ENCODE data around the gene POLR2H.
"Not testable (repeated sequence)": the region's sequence is repeated elsewhere in the genome, so short reads cannot be mapped to it uniquely, and the experiment has no call there.

The POLR2H gene

DNA sequence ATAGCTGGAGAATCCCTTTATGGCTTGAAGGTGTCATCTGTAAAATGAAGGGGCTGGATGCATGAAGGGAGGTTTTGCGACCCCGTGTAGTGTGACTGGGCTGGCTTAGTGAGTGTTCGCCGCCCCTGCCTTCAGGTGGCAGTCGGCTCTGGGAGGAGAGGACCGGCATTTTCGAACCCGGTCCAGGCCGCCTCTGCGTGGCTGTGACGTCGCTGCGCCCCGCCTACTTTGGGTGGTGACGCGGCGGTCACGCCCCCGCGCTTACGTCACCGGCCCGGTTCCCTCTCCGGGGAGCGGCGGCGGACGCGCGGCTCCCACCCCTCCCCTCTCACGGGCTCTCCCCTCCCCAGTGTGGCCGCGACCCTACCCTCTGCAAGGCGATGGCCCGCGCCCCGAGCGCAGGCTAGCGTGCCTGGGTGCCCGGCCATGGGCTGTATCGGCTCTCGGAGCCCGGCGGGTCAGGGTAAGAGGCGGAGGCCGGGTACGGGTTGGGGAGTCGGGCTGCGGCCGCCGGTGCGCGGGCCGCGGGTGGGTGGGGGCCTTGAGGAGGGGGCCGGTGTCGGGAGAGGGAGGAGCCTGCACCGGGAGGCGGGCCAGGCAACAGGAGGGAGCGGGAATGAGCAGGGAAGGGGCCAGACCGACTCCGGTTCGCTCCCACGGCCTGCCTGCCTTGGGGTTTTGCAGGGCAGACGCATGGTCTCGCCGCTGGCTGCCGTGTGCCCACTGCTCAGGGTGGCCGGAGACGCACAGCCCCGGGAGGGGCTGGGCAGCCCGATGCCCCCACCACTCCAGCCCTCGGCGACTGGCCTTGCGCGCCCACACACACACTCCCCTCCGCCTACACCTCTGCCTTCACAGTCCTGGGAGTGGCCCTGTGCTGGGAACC lies 25.6 kb upstream of the POLR2H start:
- DNase-seq, result peak; percentile 91

- no peak for DNase-seq
Observed at GRCh38 chr3:184336547-184337398, 24.7 kb upstream of the POLR2H start.

GRCh38 chr3:184337399-184337714 lies 24.2 kb upstream of the POLR2H start, which contains the start of gene FAM131A:
Gene FAM131A, plus strand, starts transcription at chr3:184337600. Its CDS starts 31 bp downstream, at chr3:184337631.
- DNase-seq, result no peak

DNA sequence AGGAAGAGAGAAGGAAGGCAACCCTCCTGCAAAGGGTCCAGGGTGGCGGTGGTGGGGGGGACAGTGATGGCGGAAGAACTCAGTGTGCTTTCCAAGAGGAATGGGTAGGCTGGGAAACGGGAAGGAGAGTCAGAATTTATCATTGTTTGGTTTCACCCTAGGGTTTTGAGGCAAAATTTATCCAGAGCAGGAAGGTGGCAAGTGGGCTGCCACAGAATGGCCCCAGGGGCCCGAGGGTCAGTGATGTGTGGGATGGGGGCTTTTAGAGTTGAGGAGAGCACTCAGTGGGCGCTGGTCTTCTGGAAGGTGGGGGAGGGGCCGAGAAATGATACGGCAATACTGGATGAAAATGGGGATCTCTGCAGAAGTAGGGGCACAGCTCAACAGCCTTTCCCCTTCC lies 23.5 kb upstream of the POLR2H start:
- no peak for DNase-seq

GRCh38 chr3:184338511-184338945 lies 23.0 kb upstream of the POLR2H start:
- no peak for DNase-seq

- no peak for DNase-seq
Observed at GRCh38 chr3:184339001-184339400, 22.5 kb upstream of the POLR2H start.

- DNase-seq, result not testable (repeated sequence)
Observed at GRCh38 chr3:184339451-184340135, 21.9 kb upstream of the POLR2H start.

GRCh38 chr3:184341925-184342324 lies 19.6 kb upstream of the POLR2H start:
- no peak for DNase-seq

DNA sequence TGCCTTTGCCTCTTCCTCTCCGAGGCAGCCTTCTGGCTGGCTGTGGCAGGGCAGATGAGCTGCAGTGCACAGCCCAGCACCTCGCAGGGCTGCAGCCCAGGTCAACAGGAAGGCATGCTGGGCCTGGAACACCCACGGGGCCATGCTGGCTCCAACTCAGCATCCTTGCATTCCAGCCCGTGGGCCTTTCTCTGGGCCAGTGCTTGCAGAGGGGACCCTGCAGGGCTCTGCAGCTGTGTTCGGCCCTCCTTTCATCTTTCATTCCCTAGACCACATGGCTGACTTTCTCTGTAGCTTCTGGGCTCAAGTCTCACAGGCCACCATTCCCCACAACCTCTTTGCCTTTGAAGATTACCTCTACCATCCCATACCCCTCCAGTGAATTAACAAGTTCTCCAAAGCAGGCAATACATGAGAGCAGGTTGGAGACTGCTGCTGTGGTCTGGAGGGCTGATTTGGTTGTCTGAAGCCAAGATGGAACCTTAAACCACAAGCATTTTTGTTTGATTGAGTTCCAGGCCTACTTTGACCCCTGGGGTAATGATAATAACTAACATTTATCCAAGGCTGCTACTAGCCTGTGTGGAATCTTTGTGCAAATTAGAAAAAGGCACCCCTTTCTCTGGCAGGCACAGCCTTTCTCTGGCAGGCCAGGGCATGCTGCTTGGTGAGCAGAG lies 18.2 kb upstream of the POLR2H start:
- DNase-seq, result no peak

GRCh38 chr3:184344579-184345316 lies 16.8 kb upstream of the POLR2H start:
- no peak for DNase-seq

- DNase-seq, result no peak
Observed at GRCh38 chr3:184345317-184346144, 16.0 kb upstream of the POLR2H start.

DNA sequence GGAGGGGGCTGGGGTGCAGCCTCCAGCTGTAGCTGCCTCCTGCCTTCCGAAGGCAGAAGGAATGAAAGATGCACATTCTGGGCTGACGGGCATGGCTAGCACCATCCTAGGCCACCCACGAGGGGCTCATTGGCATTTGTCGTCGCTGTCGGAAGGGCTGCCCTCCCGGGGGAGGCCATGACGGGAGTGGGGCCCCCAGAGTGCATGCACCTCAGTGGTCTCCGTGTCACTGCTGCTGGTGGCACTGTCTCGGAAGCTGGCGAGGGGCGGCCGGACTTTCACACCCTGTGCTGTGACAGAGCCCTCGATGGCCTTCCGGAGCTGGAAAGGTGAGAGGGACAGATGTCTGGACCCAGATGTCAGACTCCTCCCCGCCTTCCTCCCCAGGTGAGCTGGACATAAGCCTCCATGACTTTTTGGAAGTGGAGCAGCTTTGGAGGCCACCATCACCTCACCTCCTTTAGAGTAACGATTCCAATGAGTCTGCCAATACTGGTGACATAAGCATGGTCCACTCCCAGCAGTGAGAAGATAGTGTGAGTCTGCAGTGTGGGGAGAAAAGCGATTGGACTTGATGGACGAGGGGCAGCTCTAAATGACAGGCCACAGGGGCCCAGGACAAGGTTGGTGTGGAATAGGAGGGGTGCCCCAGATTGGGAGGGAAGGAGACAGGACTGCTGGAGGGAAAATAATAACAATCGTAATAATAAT lies 14.9 kb upstream of the POLR2H start:
- no peak for DNase-seq

DNA sequence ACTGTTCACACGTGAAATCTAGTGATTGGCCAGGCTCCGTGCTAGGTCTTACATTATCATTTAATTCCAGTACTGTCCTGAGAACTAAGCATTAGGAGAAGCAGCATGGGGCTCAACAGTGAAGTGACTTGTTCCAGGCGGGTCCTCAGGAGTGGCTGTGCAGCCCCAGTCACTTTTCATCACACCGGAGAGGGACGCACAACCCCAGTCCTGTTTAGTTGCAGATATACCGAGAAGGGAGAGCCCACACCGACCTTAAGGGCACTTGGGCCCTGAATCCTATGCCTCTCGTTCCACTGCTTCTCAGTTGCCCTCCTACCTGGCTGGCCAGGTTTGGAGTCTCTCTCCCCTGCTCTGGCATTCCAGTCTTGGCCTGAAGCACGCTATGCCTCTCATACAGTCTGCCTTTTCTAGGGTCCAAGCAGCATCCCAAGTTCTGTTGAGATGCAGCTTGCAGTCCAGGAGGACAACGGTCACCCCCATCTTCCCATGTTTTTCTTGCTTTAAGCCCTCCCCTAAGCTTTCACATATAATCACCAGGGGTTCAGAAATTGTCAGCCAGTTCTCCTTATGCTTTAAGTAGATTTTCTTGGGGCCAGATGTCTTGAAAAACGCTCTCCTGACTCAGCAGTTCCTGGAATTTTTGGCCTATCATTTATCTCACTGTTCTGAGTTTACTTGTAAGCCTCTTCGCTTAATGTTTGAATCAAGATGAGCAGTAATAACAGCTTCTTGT lies 14.0 kb upstream of the POLR2H start:
- DNase-seq, result no peak

- no peak for DNase-seq
Observed at GRCh38 chr3:184348057-184348382, 13.5 kb upstream of the POLR2H start.

DNA sequence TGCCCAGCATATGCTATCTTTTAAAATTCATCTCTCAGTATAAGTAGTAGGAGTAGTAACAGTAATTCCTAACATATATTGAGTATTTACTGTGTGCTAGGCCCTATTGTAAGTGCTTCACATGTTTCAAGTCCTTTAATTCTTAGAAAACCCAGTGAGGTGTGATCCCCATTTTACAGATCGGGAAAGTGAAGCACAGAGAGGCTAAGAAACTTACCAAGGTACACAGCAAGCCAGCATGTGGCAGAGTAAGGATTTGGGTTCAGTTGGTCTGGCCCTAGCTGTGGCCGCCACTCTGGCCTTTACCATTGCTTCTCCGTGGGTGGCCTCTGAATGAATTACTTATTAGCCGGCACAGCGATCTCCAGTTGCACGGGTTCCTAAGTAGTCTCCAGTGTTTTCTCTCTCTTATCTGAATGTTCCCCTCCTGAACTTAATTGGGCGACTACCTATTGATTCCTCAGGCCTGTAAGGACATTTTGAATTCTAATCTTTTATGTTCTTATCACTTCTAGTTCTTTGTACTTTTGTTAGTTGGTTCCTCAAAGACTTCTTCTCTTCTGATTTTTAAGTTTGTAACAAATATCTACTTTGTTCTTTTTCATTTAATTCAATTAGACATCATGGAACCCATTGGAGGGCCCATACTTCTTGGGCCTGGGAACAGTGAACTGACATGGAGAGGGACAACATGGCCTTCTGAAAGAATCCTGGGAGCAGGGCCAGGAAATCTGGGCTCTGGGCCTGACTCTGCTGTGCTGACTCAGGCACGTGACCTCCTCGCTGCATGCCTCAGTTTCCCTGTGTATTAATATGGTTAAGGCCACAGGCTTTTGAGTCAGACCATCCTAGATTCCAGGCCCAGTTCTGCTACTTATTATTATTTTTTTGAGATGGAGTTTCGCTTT lies 11.7 kb upstream of the POLR2H start:
- DNase-seq, result no peak

DNA sequence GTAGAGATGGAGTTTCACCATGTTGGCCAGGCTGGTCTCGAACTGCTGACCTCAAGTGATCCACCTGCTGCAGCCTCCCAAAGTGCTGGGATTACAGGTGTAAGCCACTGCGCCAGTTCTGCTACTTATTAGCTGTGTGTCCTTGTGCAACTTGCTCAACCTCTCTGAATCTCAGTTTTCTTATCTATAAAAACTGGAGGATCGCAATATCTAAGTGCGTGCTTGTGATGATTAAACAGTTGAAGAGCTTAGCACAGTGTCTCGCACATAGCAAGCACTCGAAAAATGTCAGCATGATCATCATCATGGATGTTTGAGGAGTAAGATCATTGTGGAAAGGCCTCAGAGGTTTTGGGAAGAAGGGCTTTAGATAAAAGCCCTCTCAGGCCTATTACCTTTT lies 10.9 kb upstream of the POLR2H start:
- no peak for DNase-seq

GRCh38 chr3:184351511-184352148 lies 9.9 kb upstream of the POLR2H start:
- DNase-seq, result no peak

- no peak for DNase-seq
Observed at GRCh38 chr3:184352149-184352785, 9.2 kb upstream of the POLR2H start.
